KOPT-K1 (cell line): ENCODE results near the gene CNTN4.

ENCODE experiments used
- H3K27ac ChIP-seq: fragments of 200-600 bp; sonication (generic); 2 replicates; pipeline ENCODE4 v1.5.1; 2016; ENCODE audit warnings: antibody characterized with exemption, mild to moderate bottlenecking, low read depth, low read length; ENCODE audit not compliant: poor library complexity, severe bottlenecking
- H3K36me3 ChIP-seq: fragments of 200-600 bp; sonication (generic); 2 replicates; pipeline ENCODE4 v1.5.1; 2017; ENCODE audit warnings: antibody characterized with exemption, mild to moderate bottlenecking, low read length, moderate library complexity; ENCODE audit not compliant: insufficient read depth
- H3K9me3 ChIP-seq: fragments of 200-600 bp; sonication (generic); 2 replicates; pipeline ENCODE4 v1.5.1; 2017; ENCODE audit warnings: antibody characterized with exemption, low read length, mild to moderate bottlenecking; ENCODE audit not compliant: insufficient read depth, poor library complexity, severe bottlenecking

The CNTN4 gene

GRCh38 chr3:2872884-2873283 lies 774.2 kb downstream of the CNTN4 start:
- no peaks in the 10 kb centered on the region for H3K36me3 ChIP-seq
- H3K9me3 ChIP-seq, result no peaks in the 10 kb centered on the region
- H3K27ac ChIP-seq, result no peak overlapping the region

GRCh38 chr3:2873986-2874385 lies 775.3 kb downstream of the CNTN4 start:
- H3K36me3 ChIP-seq, result no peaks in the 10 kb centered on the region
- no peaks in the 10 kb centered on the region for H3K9me3 ChIP-seq
- H3K27ac ChIP-seq, result no peak overlapping the region

DNA sequence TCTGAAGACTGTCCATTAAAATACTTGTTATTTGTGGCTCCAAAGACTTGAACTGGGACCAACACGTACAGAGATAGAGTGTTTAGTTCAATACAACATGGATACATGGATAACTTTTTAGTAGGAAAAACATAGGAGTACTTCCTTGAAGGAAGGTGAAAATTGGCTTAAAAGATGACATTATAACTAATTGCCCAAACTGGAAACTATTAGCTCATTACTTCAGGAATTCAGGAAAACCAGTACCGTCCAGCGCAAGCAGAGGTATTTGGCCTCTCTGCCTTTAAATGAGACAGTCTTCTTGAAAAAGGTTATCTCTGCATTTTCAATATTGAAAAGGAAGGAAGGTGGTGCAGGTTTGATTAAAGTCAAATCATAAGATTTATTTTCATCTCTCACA lies 777.0 kb downstream of the CNTN4 start:
- Histone ChIP-seq H3K9me3 (no peaks in the 10 kb centered on the region), H3K36me3 (no peaks in the 10 kb centered on the region), H3K27ac (no peak overlapping the region)

DNA sequence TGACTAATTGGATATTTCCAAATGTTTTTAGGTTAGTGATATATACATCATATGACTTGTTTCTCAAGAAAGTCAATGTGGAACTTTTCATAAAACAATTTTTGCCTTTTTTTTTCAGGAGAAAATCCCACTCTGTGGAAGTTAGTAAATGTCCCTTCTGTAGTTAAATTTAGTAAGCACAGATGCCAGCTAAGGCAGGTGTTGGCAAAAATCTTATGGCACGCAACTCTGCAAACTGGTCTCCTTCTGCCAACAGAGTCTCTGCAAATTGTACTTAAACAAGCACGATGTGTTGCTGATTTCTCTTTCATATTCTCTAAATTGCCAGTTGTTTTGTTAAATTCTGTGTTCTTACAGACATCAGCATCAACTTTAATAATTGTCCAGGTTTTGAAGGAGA lies 777.7 kb downstream of the CNTN4 start:
- no peaks in the 10 kb centered on the region for H3K36me3 ChIP-seq
- no peak overlapping the region for H3K27ac ChIP-seq
- no peaks in the 10 kb centered on the region for H3K9me3 ChIP-seq

GRCh38 chr3:2879023-2879422 lies 780.4 kb downstream of the CNTN4 start:
- no peak overlapping the region for H3K27ac ChIP-seq
- H3K36me3 ChIP-seq, result no peaks in the 10 kb centered on the region
- no peaks in the 10 kb centered on the region for H3K9me3 ChIP-seq

DNA sequence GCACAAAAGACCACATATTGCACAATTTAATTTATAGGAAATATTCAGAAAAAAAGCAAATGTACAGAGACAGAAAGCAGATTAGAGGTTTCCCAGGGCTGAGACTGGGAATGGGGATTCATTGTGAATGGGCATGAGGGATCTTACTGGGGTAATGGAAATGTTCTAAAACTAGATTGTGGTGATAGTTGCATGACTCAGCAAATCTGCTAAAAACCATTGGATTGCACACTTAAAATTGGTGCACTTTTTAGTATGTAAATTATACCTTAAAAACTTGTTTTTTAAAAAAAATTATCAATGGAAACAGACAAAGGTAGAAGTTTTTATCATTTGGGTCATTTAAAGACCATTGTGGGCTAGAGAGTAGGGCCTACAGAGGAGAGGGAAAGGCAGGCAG lies 780.9 kb downstream of the CNTN4 start:
- Histone ChIP-seq H3K27ac (no peak overlapping the region), H3K36me3 (no peaks in the 10 kb centered on the region), H3K9me3 (no peaks in the 10 kb centered on the region)

DNA sequence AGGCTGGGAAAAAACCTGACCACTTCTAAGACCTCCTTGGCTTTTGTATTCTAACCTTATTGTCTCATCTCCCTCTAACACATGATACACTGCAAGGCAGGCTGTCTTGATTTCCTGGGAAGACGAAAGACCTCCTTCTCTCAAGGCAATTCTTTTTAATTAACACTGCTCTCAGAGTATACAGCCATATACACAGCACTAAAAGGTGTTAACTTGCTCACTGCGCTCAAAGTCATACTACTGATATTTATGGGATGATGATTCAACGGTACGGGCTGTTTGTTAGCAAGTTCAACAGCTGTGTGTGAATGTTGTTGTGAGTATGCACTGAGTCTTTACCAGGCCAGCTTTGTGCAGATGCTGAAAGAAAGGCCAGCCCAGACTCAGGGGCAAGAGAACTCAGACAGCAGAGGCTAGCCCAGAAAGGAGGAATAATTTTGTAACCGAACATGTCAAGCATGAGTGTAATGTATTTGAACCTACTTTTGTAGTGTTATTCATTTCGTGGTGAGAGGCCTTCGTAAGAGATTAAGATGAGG lies 781.6 kb downstream of the CNTN4 start:
- no peaks in the 10 kb centered on the region for H3K9me3 ChIP-seq
- H3K27ac ChIP-seq, result no peak overlapping the region
- H3K36me3 ChIP-seq, result no peaks in the 10 kb centered on the region

- Histone ChIP-seq H3K27ac (no peak overlapping the region), H3K9me3 (no peaks in the 10 kb centered on the region), H3K36me3 (no peaks in the 10 kb centered on the region)
These were observed 784.6 kb downstream of the CNTN4 start for GRCh38 chr3:2883283-2883682.

DNA sequence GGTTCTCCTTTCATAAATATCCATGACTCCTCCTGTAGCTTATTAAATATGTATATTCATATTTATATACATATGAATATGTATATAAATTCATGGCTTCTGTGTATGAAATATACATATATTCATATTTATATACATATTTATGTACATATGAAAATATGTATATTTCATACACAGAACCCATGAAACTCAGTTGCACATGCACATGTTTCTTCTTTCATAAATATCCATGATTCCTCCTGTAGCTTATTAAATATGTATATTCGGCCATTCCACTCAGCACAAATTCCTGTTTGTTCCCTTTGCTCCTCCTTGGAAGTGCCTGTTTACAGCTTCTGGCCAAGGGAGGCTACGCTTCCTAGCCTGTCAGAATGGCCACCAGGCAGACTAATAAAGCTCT lies 789.9 kb downstream of the CNTN4 start:
- no peak overlapping the region for H3K27ac ChIP-seq
- H3K36me3 ChIP-seq, result no peaks in the 10 kb centered on the region
- H3K9me3 ChIP-seq, result no peaks in the 10 kb centered on the region

- H3K9me3 ChIP-seq, result no peaks in the 10 kb centered on the region
- no peaks in the 10 kb centered on the region for H3K36me3 ChIP-seq
These were observed 791.1 kb downstream of the CNTN4 start for GRCh38 chr3:2889736-2890135.

GRCh38 chr3:2896308-2896939 lies 797.8 kb downstream of the CNTN4 start:
- Histone ChIP-seq H3K27ac (no peak overlapping the region), H3K9me3 (no peaks in the 10 kb centered on the region), H3K36me3 (no peaks in the 10 kb centered on the region)

More at GRCh38 chr3:2889736-2890135, 791.1 kb downstream of the CNTN4 start:
- no peak overlapping the region for H3K27ac ChIP-seq

DNA sequence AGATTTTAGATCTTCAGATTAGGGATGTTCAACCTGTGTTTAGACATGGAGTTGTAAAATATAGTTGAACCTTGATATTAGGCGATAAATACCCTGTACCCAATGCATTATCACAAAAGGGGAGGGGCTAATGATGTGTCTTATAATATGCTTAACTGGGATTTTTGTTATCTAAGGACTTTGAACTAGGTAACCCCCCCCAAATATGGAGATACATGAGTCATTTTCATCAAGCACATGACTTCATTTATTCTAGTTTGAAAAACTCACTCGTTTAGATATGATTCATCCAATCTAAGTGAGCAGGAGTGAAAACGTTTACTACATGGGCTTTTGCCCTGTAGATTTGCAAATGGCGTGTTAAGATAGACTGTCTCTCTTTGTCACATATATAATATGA lies 799.2 kb downstream of the CNTN4 start:
- Histone ChIP-seq H3K9me3 (no peaks in the 10 kb centered on the region), H3K27ac (no peak overlapping the region), H3K36me3 (no peaks in the 10 kb centered on the region)

GRCh38 chr3:2898591-2899353 lies 800.1 kb downstream of the CNTN4 start:
- Histone ChIP-seq H3K36me3 (no peaks in the 10 kb centered on the region), H3K27ac (no peak overlapping the region), H3K9me3 (no peaks in the 10 kb centered on the region)

DNA sequence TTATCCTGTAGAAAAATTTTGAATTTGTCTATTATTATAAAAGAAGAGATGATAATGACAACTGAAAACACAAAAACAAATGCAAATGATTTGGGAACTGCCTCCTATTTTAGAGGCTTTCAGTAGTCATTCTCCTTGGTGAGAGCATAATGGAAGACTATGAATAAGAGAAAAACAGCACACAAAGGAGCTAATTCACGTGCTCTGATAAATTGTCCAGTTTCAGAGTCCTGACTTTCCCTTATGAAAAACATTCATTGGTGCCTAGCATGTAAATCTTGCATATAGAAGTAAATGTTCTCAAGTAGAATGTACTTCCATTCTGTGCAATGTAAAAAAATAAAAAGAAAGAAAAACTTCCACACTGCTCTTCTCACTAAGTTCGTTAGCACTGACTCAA lies 805.4 kb downstream of the CNTN4 start:
- Histone ChIP-seq H3K27ac (no peak overlapping the region), H3K36me3 (no peaks in the 10 kb centered on the region), H3K9me3 (no peaks in the 10 kb centered on the region)

DNA sequence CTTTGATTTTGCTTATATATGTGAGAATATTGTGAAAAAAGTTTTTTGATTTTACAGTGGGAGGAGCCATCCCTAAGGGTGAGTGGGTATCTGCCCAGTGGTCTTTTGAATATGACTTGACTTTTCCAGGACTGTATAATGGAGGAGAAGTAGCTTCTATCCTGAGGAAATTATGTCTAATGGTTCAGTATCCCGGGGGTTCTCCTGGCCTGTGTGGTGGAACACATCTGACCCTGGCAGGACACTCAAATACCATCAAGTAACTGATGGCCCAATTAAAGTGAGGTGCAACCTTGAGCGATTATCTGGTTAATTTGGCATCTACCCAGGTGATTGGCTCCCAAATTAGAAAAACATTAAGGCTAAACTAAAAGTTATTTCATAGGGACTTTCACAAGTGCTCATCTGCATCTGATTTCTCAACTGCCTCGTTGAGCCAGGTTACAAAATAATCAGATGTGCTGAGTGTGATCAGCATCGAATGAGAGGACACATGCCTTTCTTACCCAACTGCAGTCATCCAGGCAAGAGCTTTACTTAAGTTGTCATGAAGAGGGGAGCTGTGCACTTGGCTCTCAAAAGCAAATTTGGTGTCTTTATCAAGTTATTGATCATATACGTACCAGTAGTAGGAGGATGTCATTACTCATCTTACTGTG lies 810.2 kb downstream of the CNTN4 start:
- Histone ChIP-seq H3K27ac (no peak overlapping the region), H3K36me3 (no peaks in the 10 kb centered on the region), H3K9me3 (no peaks in the 10 kb centered on the region)
